Esophagus squamous epithelium (tissue), 5 donors: ENCODE results near the gene NAA20. TPM values are rescaled to one million over a fixed set of nuclear protein-coding genes. Genes with fewer than 3 reads are reported as not detected.

ENCODE experiments used
- DNase-seq: peaks from one replicate; lab custom pipeline; 2025; lab: John Stamatoyannopoulos, UW
- H3K27ac ChIP-seq, 4 donors: fragments of 200-600 bp; sonication (generic); one replicate each; pipeline ENCODE4 v1.5.1; 2016 to 2019; ENCODE audit warnings: mild to moderate bottlenecking in 1 of 4
- H3K27me3 ChIP-seq, 4 donors: fragments of 200-600 bp; sonication (generic); 1 replicate in 3 of 4; 2 replicates in 1 of 4; pipeline versions ENCODE4 v1.5.1 to v1.6.0; 2017 to 2021; ENCODE audit warnings: antibody characterized with exemption in 1 of 4
- H3K36me3 ChIP-seq, 3 donors: fragments of 200-600 bp; sonication (generic); one replicate each; pipeline ENCODE4 v1.5.1; 2016 to 2019
- H3K4me1 ChIP-seq, 3 donors: fragments of 200-600 bp; sonication (generic); one replicate each; pipeline ENCODE4 v1.5.1; 2017 to 2019
- H3K4me3 ChIP-seq, 4 donors: fragments of 200-600 bp; sonication (generic); 1 replicate in 3 of 4; 2 replicates in 1 of 4; pipeline ENCODE4 v1.5.1; 2016 to 2019; ENCODE audit warnings: mild to moderate bottlenecking in 2 of 4, moderate library complexity in 1 of 4
- H3K9me3 ChIP-seq, 3 donors: fragments of 200-600 bp; sonication (generic); one replicate each; pipeline ENCODE4 v1.5.1; 2016 to 2019
- CTCF ChIP-seq, 6 experiments: fragments of 450-650 bp in 4 of 6; fragments of 200-600 bp in 2 of 6; sonication (generic) in 2 of 6; IDR thresholded peaks; one replicate each; pipeline ENCODE4 v1.5.1; 2016 to 2019; ENCODE audit warnings: antibody characterized with exemption in 6 of 6, mild to moderate bottlenecking in 4 of 6, moderate library complexity in 4 of 6
- POLR2A ChIP-seq, 4 donors: fragments of 450-650 bp; IDR thresholded peaks; one replicate each; pipeline ENCODE4 v1.6.1; 2017; ENCODE audit warnings: antibody characterized with exemption in 4 of 4, mild to moderate bottlenecking in 4 of 4, moderate library complexity in 3 of 4
- WGBS, 2 donors: methylation state at CpG; one replicate each; pipeline ENCODE4 v1.1.5; 2018; 5-methylcytosine and 5-hydroxymethylcytosine counted together
- intact Hi-C: fragments of 100-400 bp; cut with DNase I; formaldehyde crosslinking; loops from one replicate; pipeline ENCODE4 v1.15.0; 2022
- total RNA-seq, 4 donors: library from RNA; depleted of rRNA; stranded (reverse); fragments of >200 nt; gene quantifications; one replicate each; pipeline ENCODE4 v1.1.0, GENCODE V29; 2016
- donor health status: DM: yes; HTN: yes; CAD: no.

NAA20 gene
- total RNA-seq, 4 donors from 2014 or later: 115 to 164 (median 139) TPM

- intact Hi-C loops: loop anchor here (5.0 kb wide), 1 partner anchor 163 kb away; no protein-coding TSS in a partner anchor
These were observed 62.1 kb downstream of the NAA20 start for GRCh38 chr20:20079102-20079784.

More at GRCh38 chr20:20079102-20079784, 62.1 kb downstream of the NAA20 start:
- no peak overlapping the region for H3K27ac ChIP-seq
- H3K4me3 ChIP-seq: no peak overlapping the region
- H3K4me1 ChIP-seq: peaks cover 0 to 16% (median 0%) of the 10 kb centered on the region in 3 donors
- TF ChIP-seq CTCF (IDR thresholded peaks at IDR 0.05) (no peak), POLR2A (IDR thresholded peaks at IDR 0.05) (no peak)
- 57 to 62% methylated on average over 5 of the region's 5 CpGs for WGBS, 2 donors
- H3K36me3 ChIP-seq: no peaks in the 10 kb centered on the region
- no peaks in the 10 kb centered on the region for H3K9me3 ChIP-seq
- peaks cover 0 to 43% (median 0%) of the 10 kb centered on the region in 4 donors for H3K27me3 ChIP-seq
- DNase-seq: no peak

Other genes starting within 250 kb of the NAA20 start
- 10 to 100 TPM in 3 of 4 donors, 1 to 10 TPM in 1; 9.3 to 19.4 (median 15.8) TPM for gene CRNKL1, start 35.1 kb downstream of the NAA20 start, total RNA-seq
- gene CFAP61, start 35.2 kb downstream of the NAA20 start, total RNA-seq: under 1 TPM in 1 of 4 donors, not detected in 3; 0.38 TPM